Forelimb muscle (tissue), 1 donor: Measurements from ENCODE around the gene RPS6KB1. TPM values are rescaled to one million over a fixed set of nuclear protein-coding genes. Genes with fewer than 3 reads are reported as not detected.
"Not testable (repeated sequence)": the region's sequence is repeated elsewhere in the genome, so short reads cannot be mapped to it uniquely, and the experiment has no call there.

Experiments used
- DNase-seq: peaks from one replicate; pipeline ENCODE4 v3.0.0-alpha.2; 2013; ENCODE audit warnings: low read depth
- polyA plus RNA-seq: library from polyadenylated mRNA; unstranded; fragments of 120-200 nt; gene quantifications from one replicate; pipeline ENCODE4 v1.2.1, GENCODE V29; 2013; ENCODE audit not compliant: insufficient read length

Gene RPS6KB1
- polyA plus RNA-seq, 1 donor: 36.1 TPM

GRCh38 chr17:59870482-59870881, 22.4 kb upstream of the RPS6KB1 start:
- no peak for DNase-seq

DNA sequence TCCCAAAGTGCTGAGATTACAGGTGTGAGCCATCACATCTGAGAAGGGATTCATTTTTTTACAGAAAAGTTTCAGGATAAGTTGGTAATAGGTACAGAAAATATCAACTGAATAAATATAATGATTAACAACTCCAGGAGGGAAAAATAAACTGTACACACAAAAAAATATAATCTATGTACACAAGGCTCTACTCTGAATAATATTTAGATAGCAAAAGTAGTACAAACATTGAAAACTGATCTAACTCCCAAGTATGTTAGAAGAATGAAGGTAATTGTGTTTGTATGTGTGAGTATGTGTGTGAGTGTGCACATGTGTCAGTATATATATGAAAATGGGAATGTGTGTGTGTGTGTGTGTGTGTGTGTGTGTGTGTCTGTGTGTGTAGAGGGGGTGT, 20.6 kb upstream of the RPS6KB1 start:
- DNase-seq: no peak

DNA sequence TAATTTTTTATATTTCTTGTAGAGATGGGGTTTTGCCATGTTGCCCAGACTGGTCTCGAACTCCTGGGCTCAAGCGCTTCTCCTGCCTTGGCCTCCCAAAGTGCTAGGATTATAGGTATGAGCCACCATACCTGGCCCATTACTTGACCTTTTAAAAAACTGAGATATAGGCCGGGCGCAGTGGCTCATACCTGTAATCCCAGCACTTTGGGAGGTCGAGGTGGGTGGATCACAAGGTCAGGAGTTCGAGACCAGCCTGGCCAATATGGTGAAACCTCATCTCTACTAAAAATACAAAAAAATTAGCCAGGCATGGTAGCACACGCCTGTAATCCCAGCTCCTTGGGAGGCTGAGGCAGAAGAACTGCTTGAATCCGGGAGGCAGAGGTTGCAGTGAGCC, 19.5 kb upstream of the RPS6KB1 start:
- DNase-seq: not testable (repeated sequence)

DNA sequence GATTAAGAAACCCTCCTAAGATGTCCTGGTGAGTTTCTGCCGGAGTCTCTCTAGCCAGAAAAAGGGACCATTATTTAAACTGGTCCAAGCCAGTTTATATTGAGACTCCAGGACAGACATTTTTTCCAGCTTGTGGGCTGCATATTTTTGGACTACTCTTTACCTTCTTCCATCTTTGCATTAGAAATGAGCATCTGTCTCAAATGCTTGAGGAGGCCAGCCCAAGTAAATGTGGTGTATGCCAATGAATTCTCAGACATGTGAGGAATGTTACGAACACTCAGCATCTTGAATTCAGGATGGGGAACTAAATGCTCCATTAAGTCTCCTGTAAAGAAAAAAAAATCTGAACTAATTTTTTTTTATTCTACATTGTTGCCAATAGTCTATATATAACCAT, 18.5 kb upstream of the RPS6KB1 start:
- DNase-seq: no peak

- no peak for DNase-seq
Measured at GRCh38 chr17:59876107-59876506, 16.8 kb upstream of the RPS6KB1 start.

- DNase-seq: no peak
Measured at GRCh38 chr17:59877965-59878364, 15.0 kb upstream of the RPS6KB1 start.

DNA sequence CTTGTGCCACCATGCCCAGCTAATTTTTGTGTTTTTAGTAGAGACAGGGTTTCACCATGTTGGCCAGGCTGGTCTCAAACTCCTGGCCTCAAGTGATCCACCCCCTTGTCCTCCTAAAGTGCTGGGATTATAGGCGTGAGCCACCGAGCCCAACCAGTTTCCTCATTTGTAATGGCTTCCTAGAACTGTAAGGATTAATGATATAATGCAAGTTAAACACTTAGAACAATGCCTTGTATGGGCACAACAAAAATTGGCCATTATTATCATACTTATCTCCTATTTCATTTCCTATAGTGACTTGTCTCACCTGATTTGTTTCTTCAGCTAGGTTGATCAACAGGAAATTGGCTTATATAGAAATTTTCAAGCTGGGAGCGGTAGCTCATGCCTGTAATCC, 14.3 kb upstream of the RPS6KB1 start:
- DNase-seq: no peak

GRCh38 chr17:59884861-59885260, 8.1 kb upstream of the RPS6KB1 start:
- no peak for DNase-seq

GRCh38 chr17:59888145-59888750, 4.7 kb upstream of the RPS6KB1 start:
- DNase-seq: no peak

GRCh38 chr17:59890720-59891119, 2.2 kb upstream of the RPS6KB1 start:
- DNase-seq: no peak

DNA sequence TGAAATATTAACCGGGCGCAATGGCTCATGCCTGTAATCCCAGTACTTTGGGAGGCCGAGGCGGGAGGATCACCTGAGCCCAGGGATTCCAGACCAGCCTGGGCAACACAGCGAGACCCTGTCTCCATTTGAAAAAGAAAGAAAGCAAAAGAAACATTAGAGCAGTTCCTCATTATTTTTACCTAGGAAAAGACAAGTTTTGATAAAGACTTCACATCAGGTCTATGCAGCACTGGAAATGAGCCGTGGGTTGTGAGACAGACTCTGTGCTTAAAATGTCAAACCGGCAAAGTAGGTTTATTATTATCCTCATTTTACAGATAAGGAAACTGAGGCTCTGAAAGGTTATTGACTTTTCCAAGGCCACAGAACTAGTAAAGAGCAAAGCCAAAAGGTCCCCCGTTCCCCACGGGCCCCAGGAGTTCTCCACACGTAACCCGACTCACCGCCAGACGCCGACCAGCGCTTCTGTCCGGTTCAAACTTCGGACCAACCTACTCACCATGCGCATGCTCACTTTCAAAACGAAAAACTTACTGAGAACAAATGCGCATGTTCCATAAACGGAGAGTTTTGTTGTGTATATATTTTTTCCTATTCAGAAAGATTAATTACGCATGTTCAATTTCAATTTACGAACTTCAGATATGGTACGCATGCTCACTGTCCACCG, 534 bp upstream of the RPS6KB1 start:
- DNase-seq: no peak

GRCh38 chr17:59893676-59894100, 767 bp downstream of the RPS6KB1 start:
- no peak for DNase-seq

DNA sequence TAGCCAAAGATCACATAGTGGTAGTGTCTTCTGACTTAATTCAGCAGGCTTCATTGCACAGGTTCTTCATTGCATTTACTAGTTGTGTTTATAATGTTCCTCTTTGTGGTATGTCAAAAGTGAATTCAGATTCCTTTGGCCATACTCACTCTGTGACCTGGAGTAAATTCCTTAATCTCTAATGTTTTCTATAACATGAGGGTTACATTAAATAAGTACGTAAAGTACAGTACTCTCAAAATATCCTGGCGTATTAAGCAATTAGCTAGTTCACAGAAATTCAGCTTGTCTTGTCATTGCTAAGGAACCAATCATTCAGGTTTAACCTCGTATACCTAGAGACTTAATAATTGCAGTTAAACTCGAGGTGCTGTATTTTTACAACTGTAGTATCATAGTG, 4.2 kb downstream of the RPS6KB1 start:
- DNase-seq: no peak

DNA sequence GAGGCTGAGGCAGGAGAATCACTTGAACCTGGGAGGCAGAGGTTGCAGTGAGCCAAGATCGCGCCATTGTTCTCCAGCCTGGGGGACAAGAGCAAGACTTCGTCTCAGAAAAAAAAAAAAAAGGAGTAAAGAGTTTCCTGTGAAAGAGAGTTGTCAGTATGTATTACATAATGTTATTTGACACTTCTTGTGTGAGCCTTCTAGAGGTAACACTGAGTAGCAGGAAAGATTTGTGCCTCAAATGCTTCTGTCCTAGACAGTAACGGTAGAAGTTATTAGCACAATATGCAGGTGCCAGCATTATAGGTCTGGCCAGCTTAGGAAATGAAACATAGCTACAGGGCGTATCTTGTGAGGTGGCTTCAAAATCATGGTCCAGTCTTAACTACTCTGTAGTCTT, 6.2 kb downstream of the RPS6KB1 start:
- DNase-seq: no peak

GRCh38 chr17:59901604-59902003, 8.7 kb downstream of the RPS6KB1 start:
- DNase-seq: no peak

DNA sequence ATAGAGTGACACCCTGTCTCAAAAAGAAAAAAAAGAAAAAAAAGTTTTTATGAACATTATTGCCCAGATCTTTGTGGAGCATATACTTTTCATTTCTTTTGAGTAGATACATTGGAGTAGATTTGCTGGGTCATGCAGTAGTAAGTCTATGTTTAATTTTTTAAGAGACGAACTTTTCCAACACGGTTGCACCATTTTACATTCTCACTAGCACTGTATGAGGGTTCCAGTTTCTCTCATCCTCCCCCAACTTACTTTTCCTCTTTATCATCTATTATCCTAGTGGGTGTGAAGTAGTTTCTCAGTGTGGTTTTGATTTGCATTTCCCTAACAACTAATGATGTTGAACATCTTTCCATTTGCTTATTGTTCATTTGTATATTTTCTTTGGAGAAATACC, 10.5 kb downstream of the RPS6KB1 start:
- DNase-seq: no peak

- DNase-seq: no peak
Measured at GRCh38 chr17:59907467-59907866, 14.5 kb downstream of the RPS6KB1 start.

GRCh38 chr17:59914274-59914854, 21.4 kb downstream of the RPS6KB1 start:
- no peak for DNase-seq

- no peak for DNase-seq
Measured at GRCh38 chr17:59916446-59916845, 23.5 kb downstream of the RPS6KB1 start.

GRCh38 chr17:59920637-59921036, 27.7 kb downstream of the RPS6KB1 start:
- DNase-seq: not testable (repeated sequence)

GRCh38 chr17:59930121-59930520, 37.2 kb downstream of the RPS6KB1 start:
- not testable (repeated sequence) for DNase-seq

DNA sequence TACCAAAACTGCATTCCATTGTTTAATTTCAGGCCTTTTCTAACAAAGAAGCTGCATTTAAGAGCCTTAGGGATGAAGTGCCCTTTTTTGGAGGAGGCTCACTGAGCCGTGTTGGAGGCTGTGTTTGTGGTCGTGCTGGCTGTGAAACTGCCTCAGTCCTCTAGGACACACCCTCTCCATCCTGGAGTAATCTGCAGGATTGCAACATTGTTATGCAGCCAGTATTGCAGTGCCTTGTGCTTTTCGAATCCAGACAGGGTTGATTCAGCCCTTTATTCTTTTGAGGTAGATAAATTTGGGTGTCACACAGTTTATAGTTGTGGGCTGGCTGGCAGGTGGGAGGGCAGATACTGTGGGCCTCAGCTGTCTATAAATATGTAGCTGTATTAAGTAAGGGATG, 37.8 kb downstream of the RPS6KB1 start:
- not testable (repeated sequence) for DNase-seq

GRCh38 chr17:59933317-59933716, 40.4 kb downstream of the RPS6KB1 start:
- not testable (repeated sequence) for DNase-seq
